Neural cell (in vitro differentiated cells): Measurements from ENCODE around the gene PDCD4. TPM values are rescaled to one million over a fixed set of nuclear protein-coding genes. Genes with fewer than 3 reads are reported as not detected.
"Not testable (repeated sequence)": the region's sequence is repeated elsewhere in the genome, so short reads cannot be mapped to it uniquely, and the experiment has no call there.

Experiments
- H2AFZ ChIP-seq: fragments of 200-600, 300-800 bp; sonication (generic), shearing (Covaris generic); 2 replicates; pipeline ENCODE4 v1.6.0; 2014; ENCODE audit warnings: low read depth, mild to moderate bottlenecking, antibody characterized with exemption, low read length, moderate library complexity
- H3F3A ChIP-seq: fragments of 200-600 bp; shearing (Covaris generic); 2 replicates; pipeline ENCODE4 v1.6.1; 2016; ENCODE audit warnings: mild to moderate bottlenecking, moderate library complexity, mixed read lengths, antibody characterized with exemption, low read length; ENCODE audit not compliant: insufficient read depth, poor library complexity, severe bottlenecking
- H3K27ac ChIP-seq: fragments of 200-600, 300-800 bp; sonication (generic), shearing (Covaris generic); 2 replicates; pipeline ENCODE4 v1.5.1; 2014; ENCODE audit warnings: mild to moderate bottlenecking, low read length, moderate library complexity
- H3K27me3 ChIP-seq: fragments of 300-800, 200-600 bp; sonication (generic), shearing (Covaris generic); 2 replicates; pipeline ENCODE4 v1.6.0; 2014; ENCODE audit warnings: mild to moderate bottlenecking, low read depth, low read length, moderate library complexity; ENCODE audit not compliant: insufficient read depth
- H3K36me3 ChIP-seq: fragments of 300-800, 200-600 bp; sonication (generic), shearing (Covaris generic); 2 replicates; pipeline ENCODE4 v1.5.1; 2014; ENCODE audit warnings: mild to moderate bottlenecking, antibody characterized with exemption, low read length, moderate library complexity; ENCODE audit not compliant: insufficient read depth
- H3K4me2 ChIP-seq: fragments of 300-800, 200-600 bp; sonication (generic), shearing (Covaris generic); 2 replicates; pipeline ENCODE4 v1.6.0; 2014; ENCODE audit warnings: mild to moderate bottlenecking, low read length
- H3K4me3 ChIP-seq: fragments of 300-800, 200-600 bp; sonication (generic), shearing (Covaris generic); 2 replicates; pipeline ENCODE4 v1.5.1; 2014; ENCODE audit warnings: mild to moderate bottlenecking, low read length, moderate library complexity
- H3K79me2 ChIP-seq: fragments of 200-600 bp; shearing (Covaris generic); replicated peaks from 2 replicates; pipeline ENCODE4 v1.6.0; 2014; ENCODE audit warnings: mild to moderate bottlenecking, low read length, moderate library complexity; ENCODE audit not compliant: insufficient read depth
- H3K9ac ChIP-seq: fragments of 300-800, 200-600 bp; sonication (generic), shearing (Covaris generic); 2 replicates; pipeline ENCODE4 v1.6.1; 2016; ENCODE audit warnings: mild to moderate bottlenecking, low read length, mixed read lengths
- H3K9me2 ChIP-seq: fragments of 200-600 bp; shearing (Covaris generic); 2 replicates; pipeline ENCODE4 v1.6.1; 2016; ENCODE audit warnings: mild to moderate bottlenecking, low read length, mixed read lengths; ENCODE audit not compliant: insufficient read depth
- H3K9me3 ChIP-seq: fragments of 200-600, 300-800 bp; sonication (generic), shearing (Covaris generic); 2 replicates; pipeline ENCODE4 v1.6.1; 2016; ENCODE audit warnings: mild to moderate bottlenecking, mixed run types, low read length, moderate library complexity, mixed read lengths
- H4K20me1 ChIP-seq: fragments of 200-600 bp; shearing (Covaris generic); 2 replicates; pipeline ENCODE4 v1.6.1; 2016; ENCODE audit warnings: mild to moderate bottlenecking, mixed run types; ENCODE audit not compliant: insufficient read depth
- EP300 ChIP-seq: fragments of 450-650 bp; conservative IDR thresholded peaks from 2 replicates; pipeline ENCODE4 v1.6.1; 2014; ENCODE audit warnings: antibody characterized with exemption, mild to moderate bottlenecking, moderate library complexity; ENCODE audit not compliant: poor library complexity, severe bottlenecking
- EZH2 ChIP-seq: fragments of 200-600, 300-800 bp; shearing (Covaris generic), sonication (generic); IDR thresholded peaks from 2 replicates; pipeline ENCODE4 v1.6.1; 2014; ENCODE audit warnings: antibody characterized with exemption, low read length, borderline replicate concordance, mild to moderate bottlenecking; ENCODE audit not compliant: insufficient read depth, poor library complexity, severe bottlenecking
- MXI1 ChIP-seq: fragments of 450-650 bp; conservative IDR thresholded peaks from 2 replicates; pipeline ENCODE4 v1.6.1; 2014; ENCODE audit warnings: antibody characterized with exemption, mild to moderate bottlenecking; ENCODE audit not compliant: poor library complexity, severe bottlenecking
- POLR2AphosphoS5 ChIP-seq: IDR thresholded peaks from 2 replicates; pipeline ENCODE4 v1.6.1; 2012
- RAD21 ChIP-seq: fragments of 450-650 bp; conservative IDR thresholded peaks from 2 replicates; pipeline ENCODE4 v1.6.1; 2014; ENCODE audit warnings: antibody characterized with exemption, mild to moderate bottlenecking, moderate library complexity
- REST ChIP-seq: IDR thresholded peaks from 2 replicates; pipeline ENCODE4 v1.6.1; 2012; ENCODE audit warnings: borderline replicate concordance
- SMC3 ChIP-seq: fragments of 450-650 bp; conservative IDR thresholded peaks from 2 replicates; pipeline ENCODE4 v1.6.1; 2014; ENCODE audit warnings: antibody characterized with exemption, mild to moderate bottlenecking, moderate library complexity; ENCODE audit not compliant: poor library complexity
- TAF1 ChIP-seq: IDR thresholded peaks from 2 replicates; pipeline ENCODE4 v1.6.1; 2012; ENCODE audit warnings: low read depth
- polyA plus RNA-seq: library from polyadenylated mRNA; depleted of rRNA; stranded (reverse); fragments of >200 nt; gene quantifications from 2 replicates; pipeline ENCODE4 v1.2.3, GENCODE V29; 2014
- TF ChIP-seq, protein P1 (sequence below): fragments of 450-650 bp; IDR thresholded peaks from 2 replicates; pipeline ENCODE4 v1.5.1; 2014; ENCODE audit warnings: antibody characterized with exemption, mild to moderate bottlenecking, moderate library complexity; ENCODE audit not compliant: poor library complexity, severe bottlenecking

Gene PDCD4
- polyA plus RNA-seq, 1 donor from 2014 or later: 83.5 TPM

DNA sequence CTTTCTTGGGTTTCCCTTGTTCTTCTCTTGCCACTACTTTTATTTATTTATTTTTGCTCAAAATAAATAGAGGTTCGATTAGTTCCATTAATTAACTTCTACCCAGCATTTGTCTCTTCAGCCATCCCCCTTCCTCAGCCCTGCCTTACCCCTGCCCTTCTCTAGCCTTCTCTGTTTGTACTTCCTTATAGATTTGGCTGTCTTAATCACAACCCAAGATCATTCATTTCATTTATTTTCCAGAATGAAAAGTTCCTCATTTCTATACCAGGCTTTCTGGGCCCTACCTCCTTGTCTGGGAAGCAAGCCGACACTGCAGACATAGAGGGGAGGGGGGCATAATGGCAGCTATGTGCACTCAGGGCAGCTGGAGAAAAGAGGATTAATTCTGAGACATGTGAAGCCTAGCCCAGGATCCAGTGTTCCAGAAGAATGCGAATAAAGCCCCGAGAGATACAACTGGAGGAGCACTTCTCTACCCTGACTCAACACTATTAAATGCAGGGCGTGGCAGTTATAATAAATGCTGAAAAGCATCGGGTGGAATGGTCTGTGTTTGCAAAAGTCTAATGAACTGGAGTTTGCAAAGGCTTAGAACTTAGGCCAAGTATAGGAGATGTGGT is 6.4 kb upstream of the PDCD4 start:
- no peaks in the 10 kb centered on the region for H3K79me2 ChIP-seq
- no peak overlapping the region for H3K9ac ChIP-seq
- H4K20me1 ChIP-seq: no peaks in the 10 kb centered on the region
- H3K27me3 ChIP-seq: no peaks in the 10 kb centered on the region
- no peak overlapping the region for H2AFZ ChIP-seq
- no peak for TF ChIP-seq TAF1
- no peak for TF ChIP-seq RAD21
- no peak for TF ChIP-seq REST
- no peak for TF ChIP-seq SMC3
- TF ChIP-seq EP300: no peak
- no peak for TF ChIP-seq POLR2AphosphoS5
- TF ChIP-seq EZH2: no peak
- TF ChIP-seq, protein P1, sequence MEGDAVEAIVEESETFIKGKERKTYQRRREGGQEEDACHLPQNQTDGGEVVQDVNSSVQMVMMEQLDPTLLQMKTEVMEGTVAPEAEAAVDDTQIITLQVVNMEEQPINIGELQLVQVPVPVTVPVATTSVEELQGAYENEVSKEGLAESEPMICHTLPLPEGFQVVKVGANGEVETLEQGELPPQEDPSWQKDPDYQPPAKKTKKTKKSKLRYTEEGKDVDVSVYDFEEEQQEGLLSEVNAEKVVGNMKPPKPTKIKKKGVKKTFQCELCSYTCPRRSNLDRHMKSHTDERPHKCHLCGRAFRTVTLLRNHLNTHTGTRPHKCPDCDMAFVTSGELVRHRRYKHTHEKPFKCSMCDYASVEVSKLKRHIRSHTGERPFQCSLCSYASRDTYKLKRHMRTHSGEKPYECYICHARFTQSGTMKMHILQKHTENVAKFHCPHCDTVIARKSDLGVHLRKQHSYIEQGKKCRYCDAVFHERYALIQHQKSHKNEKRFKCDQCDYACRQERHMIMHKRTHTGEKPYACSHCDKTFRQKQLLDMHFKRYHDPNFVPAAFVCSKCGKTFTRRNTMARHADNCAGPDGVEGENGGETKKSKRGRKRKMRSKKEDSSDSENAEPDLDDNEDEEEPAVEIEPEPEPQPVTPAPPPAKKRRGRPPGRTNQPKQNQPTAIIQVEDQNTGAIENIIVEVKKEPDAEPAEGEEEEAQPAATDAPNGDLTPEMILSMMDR: no peak
- no peak for TF ChIP-seq MXI1
- no peaks in the 10 kb centered on the region for H3K9me2 ChIP-seq
- no peak overlapping the region for H3K4me3 ChIP-seq
- H3K36me3 ChIP-seq: no peaks in the 10 kb centered on the region
- no peak overlapping the region for H3K27ac ChIP-seq
- no peaks in the 10 kb centered on the region for H3K9me3 ChIP-seq
- H3F3A ChIP-seq: no peaks in the 10 kb centered on the region
- H3K4me2 ChIP-seq: no peak overlapping the region

DNA sequence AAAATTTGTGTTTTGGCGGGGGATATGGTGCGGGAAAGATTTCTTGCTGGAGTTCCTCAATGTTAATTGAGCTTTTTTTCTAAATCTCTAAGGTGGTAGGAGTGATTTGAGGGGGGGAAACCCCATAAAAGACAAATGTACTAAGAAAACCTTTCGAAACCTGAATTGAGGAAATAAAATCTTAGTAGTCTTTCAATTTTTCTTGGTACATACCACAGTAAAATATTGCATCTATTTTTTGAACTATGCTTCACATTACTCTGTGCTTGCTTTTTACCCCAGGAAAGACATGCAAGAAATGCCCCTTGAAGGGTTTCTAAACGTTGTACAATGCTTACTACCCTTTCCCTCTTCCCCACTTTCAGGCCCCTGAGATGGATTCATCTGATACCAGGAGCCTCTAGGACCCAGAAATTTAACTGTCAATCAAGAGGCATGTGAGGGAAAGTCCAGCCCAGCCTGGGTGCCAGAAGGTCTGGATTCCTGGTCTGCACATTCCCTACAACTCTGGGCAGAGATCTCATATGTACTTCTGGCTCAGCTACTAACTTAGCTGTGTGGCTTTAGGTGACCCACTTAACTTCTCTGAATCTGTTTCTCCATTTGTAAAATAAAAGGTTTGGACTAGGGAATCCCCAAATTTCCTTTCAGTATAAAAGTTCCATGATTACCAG is 5.8 kb upstream of the PDCD4 start:
- no peak overlapping the region for H2AFZ ChIP-seq
- no peaks in the 10 kb centered on the region for H3K79me2 ChIP-seq
- no peaks in the 10 kb centered on the region for H3K9me3 ChIP-seq
- H3K27ac ChIP-seq: no peak overlapping the region
- H3K9ac ChIP-seq: no peak overlapping the region
- no peak overlapping the region for H3K4me3 ChIP-seq
- H3K9me2 ChIP-seq: no peaks in the 10 kb centered on the region
- H3K36me3 ChIP-seq: no peaks in the 10 kb centered on the region
- H3K27me3 ChIP-seq: no peaks in the 10 kb centered on the region
- no peaks in the 10 kb centered on the region for H4K20me1 ChIP-seq
- no peak overlapping the region for H3K4me2 ChIP-seq
- TF ChIP-seq TAF1 (no peak), SMC3 (no peak), MXI1 (no peak), EZH2 (no peak), REST (no peak), EP300 (no peak)
- no peaks in the 10 kb centered on the region for H3F3A ChIP-seq

DNA sequence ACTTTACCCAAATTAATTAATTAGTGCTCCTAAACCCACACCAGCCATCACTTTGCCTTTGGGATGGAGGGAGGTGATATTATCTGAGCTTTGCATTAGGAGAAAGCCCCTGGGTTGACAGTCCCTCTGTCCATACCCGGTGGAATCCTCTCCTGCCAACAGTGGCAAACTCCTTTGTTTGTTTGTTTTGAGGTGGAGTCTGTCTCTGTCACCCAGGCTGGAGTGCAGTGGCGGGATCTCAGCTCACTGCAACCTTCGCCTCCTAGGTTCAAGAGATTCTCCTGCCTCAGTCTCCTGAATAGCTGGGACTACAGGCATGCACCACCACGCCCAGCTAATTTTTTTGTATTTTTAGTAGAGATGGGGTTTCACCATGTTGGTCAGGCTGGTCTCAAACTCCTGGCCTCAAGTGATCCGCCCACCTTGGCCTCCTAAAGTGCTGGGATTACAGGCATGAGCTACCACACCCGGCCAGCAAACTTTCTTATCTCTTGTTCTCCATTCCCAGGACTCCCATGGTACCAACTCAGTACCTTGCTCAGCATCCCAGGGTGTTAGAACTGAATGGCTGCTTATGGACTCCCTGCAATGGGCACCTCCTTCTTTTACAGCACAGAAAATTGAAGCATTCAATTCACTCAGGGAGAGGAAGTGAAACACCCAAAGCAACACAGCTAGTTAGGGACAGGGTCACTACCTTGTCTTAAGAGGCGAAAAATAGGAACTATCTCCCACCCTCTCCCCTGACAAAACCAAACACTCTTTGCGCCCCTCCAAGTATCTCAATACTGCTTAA is 4.5 kb upstream of the PDCD4 start:
- H3K4me3 ChIP-seq, H3K9ac ChIP-seq, H3K79me2 ChIP-seq, H2AFZ ChIP-seq, H3K9me3 ChIP-seq, H3K4me2 ChIP-seq, H3K9me2 ChIP-seq, H3F3A ChIP-seq, H3K36me3 ChIP-seq, H3K27ac ChIP-seq, H3K27me3 ChIP-seq, H4K20me1 ChIP-seq: not testable (repeated sequence)
